Fibroblast of gingiva (primary cell): ENCODE results near the gene BRCA1.
A peak's percentile ranks its signal among the peaks of the same experiment; 100 is the strongest.
"Not testable (repeated sequence)": the region's sequence is repeated elsewhere in the genome, so short reads cannot be mapped to it uniquely, and the experiment has no call there.

Source experiments
- DNase-seq: peaks from one replicate; pipeline ENCODE4 v3.0.0-alpha.2; 2011; ENCODE audit warnings: low read depth

Gene BRCA1

DNA sequence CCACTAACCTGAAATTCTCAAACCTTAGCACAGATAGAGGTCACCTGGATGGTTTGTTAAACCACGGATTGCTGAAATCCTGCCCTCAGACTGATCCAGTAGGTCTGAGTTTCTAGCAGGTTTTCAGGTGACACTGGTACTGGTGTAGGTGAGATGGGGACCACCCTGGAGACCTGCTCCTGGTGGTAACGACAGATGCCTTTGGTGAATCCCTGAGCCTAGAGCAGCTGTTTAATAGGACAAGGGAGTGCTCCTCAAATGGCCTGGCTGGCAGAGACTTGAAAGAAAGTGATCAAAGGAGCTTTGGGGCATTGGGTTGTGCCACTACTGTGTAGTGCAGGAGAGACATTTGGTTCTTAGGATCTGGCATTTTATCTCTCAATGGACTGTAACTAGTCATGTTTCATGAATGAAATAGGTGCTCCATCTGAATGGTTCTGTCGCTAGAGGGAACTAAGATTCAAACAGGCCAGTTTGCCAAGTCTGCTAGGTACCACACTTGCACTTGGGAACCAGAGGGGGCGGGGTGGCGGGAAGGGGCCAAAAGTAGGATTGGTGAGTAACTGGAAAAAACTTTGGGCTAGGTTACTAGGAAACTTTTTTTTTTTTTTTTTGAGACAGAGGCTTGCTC lies 121.5 kb downstream of the BRCA1 start:
- DNase-seq, result peak; percentile 41

DNA sequence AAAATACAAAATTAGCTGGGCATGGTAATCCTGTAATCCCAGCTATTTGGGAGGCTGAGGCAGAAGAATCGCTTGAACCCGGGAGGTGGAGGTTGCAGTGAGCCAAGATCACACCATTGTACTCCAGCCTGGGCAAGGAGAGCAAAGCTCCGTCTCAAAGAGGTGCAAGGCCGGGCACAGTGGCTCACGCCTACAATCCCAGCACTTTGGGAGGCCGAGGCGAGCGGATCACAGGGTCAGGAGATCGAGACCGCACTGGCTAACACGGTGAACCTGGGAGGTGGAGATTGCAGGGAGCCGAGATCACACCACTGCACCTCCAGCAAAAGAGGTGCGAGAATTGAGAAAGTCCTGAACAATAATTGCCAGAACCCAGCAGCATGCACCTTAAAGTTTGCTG lies 124.3 kb downstream of the BRCA1 start:
- DNase-seq, result not testable (repeated sequence)

GRCh38 chr17:42999003-42999525 lies 126.1 kb downstream of the BRCA1 start:
- DNase-seq, result no peak

- peak; percentile 100 for DNase-seq
Observed at GRCh38 chr17:42997984-42998938, 126.9 kb downstream of the BRCA1 start, which contains the start of gene RPL27. RPL27 (plus strand) TSS chr17:42998419; CDS start chr17:42998751, 332 bp downstream.

DNA sequence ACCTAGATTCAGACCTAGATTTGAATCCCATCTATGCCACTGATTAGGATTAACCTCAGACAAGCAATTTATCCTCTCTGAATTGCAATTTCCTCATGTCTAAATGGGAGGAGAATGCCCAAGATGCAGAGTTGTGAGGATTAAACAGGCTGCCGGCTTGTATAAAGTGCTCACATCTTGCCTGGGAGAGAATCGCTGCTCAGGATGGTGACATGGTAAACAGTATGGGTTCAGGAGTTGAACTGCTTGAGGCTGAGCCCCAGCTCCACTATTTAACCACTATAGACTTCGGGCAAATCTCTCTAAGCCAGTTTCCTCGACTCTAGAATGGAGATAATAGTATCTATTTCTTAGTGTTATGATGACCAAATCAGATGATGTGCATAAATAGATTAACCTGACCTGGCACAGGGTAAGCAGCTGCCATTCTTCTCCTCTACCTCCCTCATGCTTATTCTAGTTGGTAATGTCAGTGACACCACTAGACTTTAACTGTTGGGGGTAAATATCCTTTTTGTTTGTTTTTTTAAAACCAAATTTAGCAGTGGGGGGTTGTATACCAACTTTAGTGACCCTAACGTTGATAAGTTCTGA lies 127.7 kb downstream of the BRCA1 start:
- no peak for DNase-seq
